ENCODE measurements around the gene PSMD1. TPM values are rescaled to one million over a fixed set of nuclear protein-coding genes. Genes with fewer than 3 reads are reported as not detected.
"Not testable (repeated sequence)": the region's sequence is repeated elsewhere in the genome, so short reads cannot be mapped to it uniquely, and the experiment has no call there.

The PSMD1 gene
- polyA plus RNA-seq, 3 donors: 10.2 to 38.2 (median 32.5) TPM

GRCh38 chr2:231130336-231131056, 73.8 kb downstream of the PSMD1 start:
- H3K27ac ChIP-seq (ENCODE audit: low read depth, low read length): no peak overlapping the region
- 85 to 89% (median 87%) methylated on average over 6 of the region's 6 CpGs for WGBS, 3 donors

DNA sequence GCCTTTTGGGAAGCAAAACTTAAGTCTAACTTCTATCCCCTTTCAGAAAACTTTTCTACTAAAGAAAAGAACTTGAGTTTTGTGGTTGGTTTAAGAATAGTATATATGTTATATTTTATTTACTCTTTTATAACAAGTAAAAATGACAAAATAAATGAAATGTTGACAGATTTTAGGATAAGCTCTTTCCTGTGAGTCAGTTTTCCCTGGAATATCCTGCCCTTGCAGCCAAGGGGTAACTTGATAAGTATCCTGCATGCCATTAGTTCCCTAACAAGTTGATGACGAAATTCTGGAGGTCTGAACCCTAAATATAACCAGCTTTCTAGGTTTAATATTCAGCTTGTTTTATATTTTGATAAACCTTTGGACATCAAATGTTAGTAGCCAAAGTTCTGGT, 75.5 kb downstream of the PSMD1 start:
- no peak overlapping the region for H3K27ac ChIP-seq (ENCODE audit: low read depth, low read length)
- 64 to 88% (median 74%) methylated on average over 1 of the region's 1 CpG for WGBS, 3 donors

- WGBS, 3 donors: 84 to 89% (median 84%) methylated on average over 1 of the region's 1 CpG
- no peak overlapping the region for H3K27ac ChIP-seq (ENCODE audit: low read depth, low read length)
These were observed 76.9 kb downstream of the PSMD1 start for GRCh38 chr2:231133365-231134099.

DNA sequence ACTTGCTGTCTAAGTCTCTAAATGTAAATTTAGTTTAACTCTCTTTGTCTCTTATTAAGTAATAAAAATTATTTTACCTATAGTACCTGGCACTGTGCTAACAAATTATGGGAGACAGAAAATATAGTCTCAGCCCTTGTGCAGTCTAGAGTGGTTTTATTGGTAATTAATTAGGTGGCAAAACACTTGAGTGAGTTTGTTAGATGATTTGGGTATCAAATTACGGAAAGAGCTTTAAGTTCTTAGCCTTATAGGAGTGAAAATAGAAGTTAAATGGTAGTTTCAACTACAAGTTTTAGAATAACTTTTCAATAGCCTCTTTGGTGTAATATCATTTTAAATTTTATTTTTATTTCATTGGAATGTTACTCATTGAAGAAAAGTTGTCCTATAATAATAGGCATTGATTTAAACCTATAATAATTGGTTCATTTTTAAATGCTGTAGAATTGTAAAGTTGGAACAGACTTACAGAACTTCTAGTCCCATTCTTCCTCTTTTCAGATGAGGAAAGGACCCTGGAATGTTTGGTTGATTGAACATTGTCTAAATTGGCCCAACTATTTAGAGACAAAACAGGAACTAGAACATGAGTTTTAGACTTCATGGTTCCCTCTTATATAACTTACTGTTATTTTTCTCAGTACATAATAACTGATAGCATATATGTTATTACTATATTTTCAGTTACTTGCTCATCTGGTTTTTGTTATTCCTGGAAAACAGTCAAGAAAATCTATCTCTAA, 78.4 kb downstream of the PSMD1 start:
- no peak overlapping the region for H3K27ac ChIP-seq (ENCODE audit: low read depth, low read length)
- 93 to 98% (median 96%) methylated on average over 1 of the region's 1 CpG for WGBS, 3 donors

- 81 to 89% (median 82%) methylated on average over 8 of the region's 8 CpGs for WGBS, 3 donors
These were observed 82.0 kb downstream of the PSMD1 start for GRCh38 chr2:231138699-231139098.

GRCh38 chr2:231139796-231140195, 83.1 kb downstream of the PSMD1 start:
- H3K27ac ChIP-seq (ENCODE audit: low read depth, low read length): no peak overlapping the region

More at GRCh38 chr2:231138699-231139098, 82.0 kb downstream of the PSMD1 start:
- no peak overlapping the region for H3K27ac ChIP-seq (ENCODE audit: low read depth, low read length)

GRCh38 chr2:231140808-231141207, 84.1 kb downstream of the PSMD1 start:
- WGBS, 3 donors: 95 to 98% (median 98%) methylated on average over 8 of the region's 8 CpGs
- H3K27ac ChIP-seq (ENCODE audit: low read depth, low read length): not testable (repeated sequence)

DNA sequence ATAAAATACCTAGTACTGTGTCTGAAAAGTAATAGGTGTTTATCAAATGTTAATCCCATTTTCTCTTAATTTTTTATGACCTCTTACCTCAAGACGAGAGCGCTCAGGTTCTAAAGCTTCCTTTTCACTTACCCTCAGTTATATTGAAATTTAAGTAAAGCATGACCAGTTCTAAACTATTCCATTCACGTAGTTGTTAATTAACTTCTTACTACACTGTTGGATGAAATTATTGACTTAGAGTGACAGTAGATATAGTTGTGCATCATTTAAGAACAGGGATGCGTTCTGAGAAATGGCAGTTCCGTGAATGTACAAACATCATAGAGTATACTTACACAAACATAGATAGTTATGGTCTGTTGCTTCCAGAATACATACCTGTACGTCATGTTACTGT, 88.2 kb downstream of the PSMD1 start:
- WGBS, 3 donors: 98% methylated on average over 6 of the region's 6 CpGs

GRCh38 chr2:231146665-231147064, 90.0 kb downstream of the PSMD1 start:
- no peak overlapping the region for H3K27ac ChIP-seq (ENCODE audit: low read depth, low read length)
- WGBS, 3 donors: 84 to 97% (median 88%) methylated on average over 2 of the region's 2 CpGs

More for the DNA sequence above, 88.2 kb downstream of the PSMD1 start:
- no peak overlapping the region for H3K27ac ChIP-seq (ENCODE audit: low read depth, low read length)

GRCh38 chr2:231152800-231153557, 96.3 kb downstream of the PSMD1 start:
- no peak overlapping the region for H3K27ac ChIP-seq (ENCODE audit: low read depth, low read length)
- 80 to 84% (median 83%) methylated on average over 8 of the region's 8 CpGs for WGBS, 3 donors

- no peak overlapping the region for H3K27ac ChIP-seq (ENCODE audit: low read depth, low read length)
These were observed 102.6 kb downstream of the PSMD1 start for GRCh38 chr2:231159306-231159705.

DNA sequence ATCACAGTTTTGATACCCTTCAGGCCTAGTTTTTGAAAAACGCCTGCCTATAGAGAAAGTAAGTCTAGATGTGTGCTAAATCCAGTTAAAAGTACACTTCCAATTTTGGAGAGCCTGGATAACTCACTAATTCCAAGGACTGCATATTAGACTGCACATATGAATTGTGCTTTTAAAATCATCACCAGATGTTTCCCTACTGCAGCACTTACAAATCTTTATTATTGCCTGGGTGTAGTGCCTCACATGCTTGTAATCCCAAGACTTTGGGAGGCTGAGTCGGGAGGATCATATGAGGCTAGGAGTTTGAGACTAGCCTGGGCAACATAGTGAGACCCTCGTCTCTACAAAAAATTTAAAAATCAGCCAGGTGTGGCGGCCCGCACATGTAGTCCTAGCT, 104.0 kb downstream of the PSMD1 start:
- WGBS, 3 donors: 97 to 98% (median 98%) methylated on average over 5 of the region's 5 CpGs
- no peak overlapping the region for H3K27ac ChIP-seq (ENCODE audit: low read depth, low read length)

DNA sequence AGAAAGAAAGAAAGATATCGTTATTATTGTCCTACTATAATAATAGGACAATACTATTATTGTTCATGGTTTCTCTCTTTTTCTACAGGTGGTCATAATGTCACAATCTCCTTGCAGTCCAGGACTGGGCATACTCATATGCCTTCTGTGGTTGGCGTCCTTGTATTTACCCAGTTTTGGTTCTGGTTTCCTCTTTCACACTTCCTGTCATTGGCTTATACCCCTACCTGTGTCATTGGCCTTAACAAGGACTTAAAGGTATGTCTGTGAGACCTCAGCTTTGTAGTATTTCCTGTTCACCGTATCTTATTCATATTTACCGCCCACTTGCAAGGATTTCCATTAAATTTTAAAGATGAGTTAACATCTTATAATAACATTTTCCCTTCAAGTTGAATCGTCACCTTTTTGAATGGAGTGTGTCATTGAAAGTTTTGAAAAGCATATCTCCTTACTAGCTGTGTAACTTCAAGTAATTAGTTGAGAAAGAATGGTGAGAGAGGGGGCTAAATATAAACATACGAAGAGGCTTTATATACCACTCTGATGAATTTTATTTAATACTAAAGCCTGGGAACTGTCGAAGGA, 104.7 kb downstream of the PSMD1 start:
- 76 to 87% (median 77%) methylated on average over 7 of the region's 7 CpGs for WGBS, 3 donors
- no peak overlapping the region for H3K27ac ChIP-seq (ENCODE audit: low read depth, low read length)

- WGBS, 3 donors: 57 to 73% (median 57%) methylated on average over 2 of the region's 2 CpGs
- no peak overlapping the region for H3K27ac ChIP-seq (ENCODE audit: low read depth, low read length)
These were observed 105.2 kb downstream of the PSMD1 start for GRCh38 chr2:231161877-231162329.

DNA sequence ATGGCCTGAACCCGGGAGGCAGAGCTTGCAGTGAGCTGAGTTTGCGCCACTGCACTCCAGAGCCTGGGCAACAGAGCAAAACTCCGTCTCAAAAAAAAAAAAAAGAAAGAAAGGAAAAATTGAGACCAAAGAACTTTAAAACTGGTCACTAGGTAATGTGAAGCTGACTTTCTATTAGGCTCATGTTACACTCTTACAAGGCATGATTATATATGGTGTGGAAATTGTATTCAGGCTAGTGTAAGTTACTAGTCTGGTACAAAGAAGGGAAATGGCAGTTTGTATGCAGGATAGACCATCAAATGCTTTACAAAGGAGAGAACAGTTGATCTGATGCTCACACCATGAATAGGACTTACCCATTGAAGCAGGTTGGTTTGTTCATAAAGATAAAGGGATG, 106.3 kb downstream of the PSMD1 start:
- no peak overlapping the region for H3K27ac ChIP-seq (ENCODE audit: low read depth, low read length)
- WGBS, 3 donors: 98% methylated on average over 3 of the region's 3 CpGs

DNA sequence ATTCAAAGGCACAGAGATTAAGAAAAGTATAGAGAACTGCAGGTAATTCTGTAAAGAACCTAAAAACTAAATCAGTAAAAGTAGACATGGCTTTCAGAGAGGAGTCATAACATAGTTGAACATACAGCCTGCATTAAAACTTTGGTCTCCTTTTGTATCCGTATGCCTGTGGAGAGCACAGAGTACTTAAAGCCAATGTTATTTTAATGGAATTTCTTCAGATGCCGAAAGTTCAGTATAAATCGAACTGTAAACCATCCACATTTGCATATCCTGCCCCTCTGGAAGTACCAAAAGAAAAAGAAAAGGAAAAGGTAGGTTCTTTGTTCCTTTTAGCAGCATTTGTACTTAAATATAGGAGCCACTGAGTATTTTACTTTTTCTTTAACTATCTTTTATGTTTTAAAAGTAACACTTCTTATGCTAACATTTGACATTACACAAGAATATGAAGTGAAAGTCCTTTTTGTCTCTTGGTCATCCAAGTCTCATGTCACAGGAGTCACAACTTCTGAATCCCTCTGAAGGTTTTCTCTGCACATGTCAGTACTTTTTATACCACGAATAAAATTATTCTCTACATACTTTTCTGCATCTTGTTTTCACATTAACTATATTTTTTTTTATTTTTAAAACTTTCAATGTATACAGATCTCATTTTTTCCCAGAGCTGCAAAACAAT, 106.9 kb downstream of the PSMD1 start:
- 90 to 95% (median 92%) methylated on average over 4 of the region's 4 CpGs for WGBS, 3 donors
- H3K27ac ChIP-seq (ENCODE audit: low read depth, low read length): no peak overlapping the region

DNA sequence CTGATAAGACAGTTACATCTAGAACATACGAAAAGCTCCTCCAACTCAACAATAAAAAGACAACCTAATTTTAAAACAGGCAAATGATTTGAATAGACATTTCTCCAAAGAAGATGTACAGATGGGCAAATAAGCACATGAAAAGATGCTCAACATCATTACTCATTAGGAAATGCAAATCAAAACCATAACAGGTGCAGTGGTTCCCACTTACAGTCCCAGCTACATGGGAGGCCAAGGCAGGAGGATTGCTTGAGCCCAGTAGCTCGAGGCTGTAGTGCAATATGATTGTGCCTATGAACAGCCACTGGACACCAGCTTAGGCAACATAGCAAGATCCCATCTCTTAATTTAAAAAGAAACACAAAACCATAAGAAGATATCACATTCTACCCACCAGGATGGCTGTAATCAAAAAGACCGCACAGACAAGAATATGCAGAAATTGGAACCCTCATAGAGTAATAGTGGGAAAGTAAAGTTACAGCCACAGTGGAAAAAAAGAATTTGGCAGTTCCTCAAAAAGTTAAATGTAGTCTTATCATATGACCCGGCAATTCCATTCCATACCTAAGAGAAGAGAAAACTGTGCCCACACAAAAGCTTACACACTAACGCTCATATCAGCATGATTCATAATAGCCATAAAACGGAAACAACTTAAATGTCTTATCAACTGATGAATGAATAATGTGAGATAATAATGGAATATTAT, 111.2 kb downstream of the PSMD1 start:
- H3K27ac ChIP-seq (ENCODE audit: low read depth, low read length): no peak overlapping the region
- WGBS, 3 donors: 80 to 87% (median 83%) methylated on average over 6 of the region's 6 CpGs
